Keratinocyte (primary cell): ENCODE results near the gene S100PBP. TPM values are rescaled to one million over a fixed set of nuclear protein-coding genes. Genes with fewer than 3 reads are reported as not detected.

ENCODE experiments used
- DNase-seq: peaks from one replicate; pipeline ENCODE4 v3.0.0-alpha.2; 2011; ENCODE audit warnings: low read depth, missing footprints, low spot score
- FAIRE-seq: peaks from 2 replicates; lab custom pipeline; 2011; peaks lifted over from hg19 to GRCh38; lab: Jason Lieb, UNC
- H2AFZ ChIP-seq: 2 replicates; pipeline ENCODE4 v1.6.0; 2012; ENCODE audit warnings: low read length, control low read depth, inconsistent platforms; ENCODE audit not compliant: control insufficient read depth
- H3K27ac ChIP-seq: 2 replicates; pipeline ENCODE4 v1.5.1; 2011; ENCODE audit warnings: low read length; ENCODE audit not compliant: control insufficient read depth, insufficient read depth
- H3K27me3 ChIP-seq: 3 replicates; pipeline ENCODE4 v1.6.0; 2011; ENCODE audit warnings: low read length; ENCODE audit not compliant: control insufficient read depth, insufficient read depth; ENCODE audit errors: extremely low read depth
- H3K36me3 ChIP-seq, 2 experiments: 2 replicates in 1 of 2; 3 replicates in 1 of 2; pipeline ENCODE4 v1.5.1; 2011; ENCODE audit warnings: low read length in 2 of 2, mild to moderate bottlenecking in 1 of 2; ENCODE audit not compliant: control insufficient read depth in 2 of 2, insufficient read depth in 2 of 2; ENCODE audit errors: extremely low read depth in 1 of 2
- H3K4me1 ChIP-seq: 3 replicates; pipeline ENCODE4 v1.5.1; 2011; ENCODE audit warnings: low read length; ENCODE audit not compliant: control insufficient read depth, insufficient read depth; ENCODE audit errors: extremely low read depth
- H3K4me2 ChIP-seq: 3 replicates; pipeline ENCODE4 v1.6.0; 2011; ENCODE audit warnings: low read depth, low read length; ENCODE audit not compliant: control insufficient read depth, insufficient read depth; ENCODE audit errors: extremely low read depth
- H3K4me3 ChIP-seq, 3 experiments: fragments of 200-600 bp in 1 of 3; sonication (generic) in 1 of 3; 2 replicates in 2 of 3; 3 replicates in 1 of 3; pipeline ENCODE4 v1.5.1; 2011 to 2016; ENCODE audit warnings: low read length in 3 of 3, mild to moderate bottlenecking in 3 of 3, control low read depth in 2 of 3, inconsistent platforms in 1 of 3, low read depth in 1 of 3, mixed read lengths in 1 of 3, mixed run types in 1 of 3, moderate library complexity in 1 of 3; ENCODE audit not compliant: control insufficient read depth in 2 of 3, insufficient read depth in 2 of 3; ENCODE audit errors: extremely low read depth in 1 of 3
- H3K79me2 ChIP-seq: 2 replicates; pipeline ENCODE4 v1.6.0; 2012; ENCODE audit warnings: low read length; ENCODE audit not compliant: control insufficient read depth, insufficient read depth
- H3K9ac ChIP-seq: 3 replicates; pipeline ENCODE4 v1.6.0; 2011; ENCODE audit warnings: low read length; ENCODE audit not compliant: control insufficient read depth, insufficient read depth; ENCODE audit errors: extremely low read depth
- H3K9me1 ChIP-seq: 3 replicates; pipeline ENCODE4 v1.6.0; 2011; ENCODE audit warnings: low read length; ENCODE audit not compliant: control insufficient read depth, insufficient read depth; ENCODE audit errors: extremely low read depth
- H3K9me3 ChIP-seq: 2 replicates; pipeline ENCODE4 v1.5.1; 2012; ENCODE audit warnings: low read depth, low read length; ENCODE audit not compliant: control insufficient read depth
- H4K20me1 ChIP-seq: 3 replicates; pipeline ENCODE4 v1.6.0; 2011; ENCODE audit warnings: low read length; ENCODE audit not compliant: control insufficient read depth, insufficient read depth; ENCODE audit errors: extremely low read depth
- EZH2 ChIP-seq: IDR thresholded peaks from one replicate; pipeline ENCODE4 v1.6.1; 2012; ENCODE audit warnings: inconsistent platforms, mild to moderate bottlenecking, low read length, moderate library complexity
- dilution Hi-C: fragments of 300-500 bp; cut with MboI; formaldehyde crosslinking; loops from one replicate; pipeline ENCODE4 v1.7.0; 2020; ENCODE audit warnings: low sequenced_read_pairs; ENCODE audit not compliant: extremely low pct_ligation_motif_present
- polyA plus RNA-seq, 5 experiments: library from polyadenylated mRNA; depleted of rRNA in 3 of 5; stranded (reverse) in 3 of 5; stranded (forward) in 1 of 5; unstranded in 1 of 5; fragments of >200 nt; gene quantifications; 1 replicate in 1 of 5; 2 replicates in 3 of 5; 3 replicates in 1 of 5; pipeline versions ENCODE4 v1.2.1 to v1.2.3, GENCODE V29; 2011 to 2012; ENCODE audit warnings: missing spikeins in 2 of 5, low read depth in 1 of 5, low replicate concordance in 1 of 5
- TF ChIP-seq, protein P1 (sequence below), 3 experiments: IDR thresholded peaks in 1 of 3; conservative IDR thresholded peaks in 1 of 3; optimal IDR thresholded peaks in 1 of 3; 2 replicates in 2 of 3; 3 replicates in 1 of 3; pipeline versions ENCODE3 to v1.5.1; 2011; ENCODE audit warnings: low read length in 3 of 3, mild to moderate bottlenecking in 3 of 3, moderate library complexity in 2 of 3, control low read depth in 1 of 3, inconsistent platforms in 1 of 3; ENCODE audit not compliant: insufficient read depth in 2 of 3; ENCODE audit errors: extremely low read depth in 1 of 3

Gene S100PBP
- polyA plus RNA-seq, 1 donor (not counting 4 experiments of a cell fraction or from before 2014, with no cell fraction given) = 29.0 TPM

DNA sequence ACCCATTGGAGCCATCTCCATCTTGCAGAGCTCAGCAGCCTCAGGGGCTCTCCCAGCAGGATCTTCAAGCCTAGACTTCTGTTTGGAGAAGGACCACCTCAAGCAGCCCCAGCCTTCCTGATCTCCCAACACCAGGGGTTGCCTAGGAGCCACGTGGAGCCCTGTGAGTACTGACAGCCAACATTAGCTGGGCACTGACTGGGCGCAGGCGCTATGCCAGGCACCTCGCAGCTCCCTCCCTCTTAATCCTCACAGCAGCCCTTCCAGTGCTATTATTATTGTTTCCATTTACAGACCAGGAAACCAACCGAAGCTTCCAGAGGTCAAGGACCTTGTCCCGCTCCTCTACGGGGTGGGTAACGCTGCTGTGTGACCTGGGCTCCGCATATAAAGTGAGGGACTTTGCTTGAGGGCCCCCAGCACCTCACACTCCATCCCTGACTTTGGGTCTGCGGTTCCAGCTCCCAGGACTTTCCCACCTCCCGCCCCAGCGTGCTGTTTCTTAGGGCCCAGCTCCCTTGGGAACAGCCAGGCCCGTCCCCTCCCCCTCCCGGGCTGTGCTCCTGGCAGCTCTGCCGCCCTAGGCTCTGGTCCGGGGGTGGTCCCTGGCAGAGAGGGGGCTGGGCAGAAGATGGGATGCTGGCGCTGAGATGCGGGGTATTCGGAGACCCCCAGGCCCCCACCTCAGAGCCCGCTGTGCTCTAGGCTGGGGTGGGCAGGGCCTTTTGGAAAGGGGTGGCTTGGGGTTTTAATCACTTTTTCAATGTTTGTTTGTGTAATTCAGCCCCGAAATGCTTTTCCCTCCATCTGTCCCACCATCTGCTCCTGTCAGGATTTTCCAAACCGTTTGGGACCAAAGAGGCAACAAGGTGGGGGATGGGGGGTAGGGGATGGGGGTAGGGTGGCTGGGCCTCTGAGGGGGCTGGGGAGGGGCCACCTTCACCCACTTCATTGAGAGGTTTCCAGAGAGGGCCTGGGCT lies 64.7 kb downstream of the S100PBP start:
- no peak overlapping the region for H3K9ac ChIP-seq
- H3K9me3 ChIP-seq = no peaks in the 10 kb centered on the region
- H3K4me3 ChIP-seq = no peak overlapping the region
- H3K4me2 ChIP-seq = no peak overlapping the region
- TF ChIP-seq, protein P1, sequence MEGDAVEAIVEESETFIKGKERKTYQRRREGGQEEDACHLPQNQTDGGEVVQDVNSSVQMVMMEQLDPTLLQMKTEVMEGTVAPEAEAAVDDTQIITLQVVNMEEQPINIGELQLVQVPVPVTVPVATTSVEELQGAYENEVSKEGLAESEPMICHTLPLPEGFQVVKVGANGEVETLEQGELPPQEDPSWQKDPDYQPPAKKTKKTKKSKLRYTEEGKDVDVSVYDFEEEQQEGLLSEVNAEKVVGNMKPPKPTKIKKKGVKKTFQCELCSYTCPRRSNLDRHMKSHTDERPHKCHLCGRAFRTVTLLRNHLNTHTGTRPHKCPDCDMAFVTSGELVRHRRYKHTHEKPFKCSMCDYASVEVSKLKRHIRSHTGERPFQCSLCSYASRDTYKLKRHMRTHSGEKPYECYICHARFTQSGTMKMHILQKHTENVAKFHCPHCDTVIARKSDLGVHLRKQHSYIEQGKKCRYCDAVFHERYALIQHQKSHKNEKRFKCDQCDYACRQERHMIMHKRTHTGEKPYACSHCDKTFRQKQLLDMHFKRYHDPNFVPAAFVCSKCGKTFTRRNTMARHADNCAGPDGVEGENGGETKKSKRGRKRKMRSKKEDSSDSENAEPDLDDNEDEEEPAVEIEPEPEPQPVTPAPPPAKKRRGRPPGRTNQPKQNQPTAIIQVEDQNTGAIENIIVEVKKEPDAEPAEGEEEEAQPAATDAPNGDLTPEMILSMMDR (optimal IDR thresholded peaks at IDR 0.05 in 1 of 3, IDR thresholded peaks at IDR 0.05 in 1 of 3, conservative IDR thresholded peaks at IDR 0.05 in 1 of 3; ENCODE audit: extremely low read depth in 1 of 3, insufficient read depth in 2 of 3, low read length in 3 of 3) = no peak
- no peak for TF ChIP-seq EZH2
- no peak for FAIRE-seq
- H3K27ac ChIP-seq = no peak overlapping the region
- no peaks in the 10 kb centered on the region for H3K79me2 ChIP-seq
- peaks cover 26% of the 10 kb centered on the region for H3K27me3 ChIP-seq
- no peaks in the 10 kb centered on the region for H3K9me1 ChIP-seq
- dilution Hi-C loops = no loop called here
- no peaks in the 10 kb centered on the region for H3K36me3 ChIP-seq
- peaks cover 3% of the 10 kb centered on the region for H4K20me1 ChIP-seq
- no peak overlapping the region for H2AFZ ChIP-seq
- no peak for DNase-seq
- no peaks in the 10 kb centered on the region for H3K4me1 ChIP-seq

DNA sequence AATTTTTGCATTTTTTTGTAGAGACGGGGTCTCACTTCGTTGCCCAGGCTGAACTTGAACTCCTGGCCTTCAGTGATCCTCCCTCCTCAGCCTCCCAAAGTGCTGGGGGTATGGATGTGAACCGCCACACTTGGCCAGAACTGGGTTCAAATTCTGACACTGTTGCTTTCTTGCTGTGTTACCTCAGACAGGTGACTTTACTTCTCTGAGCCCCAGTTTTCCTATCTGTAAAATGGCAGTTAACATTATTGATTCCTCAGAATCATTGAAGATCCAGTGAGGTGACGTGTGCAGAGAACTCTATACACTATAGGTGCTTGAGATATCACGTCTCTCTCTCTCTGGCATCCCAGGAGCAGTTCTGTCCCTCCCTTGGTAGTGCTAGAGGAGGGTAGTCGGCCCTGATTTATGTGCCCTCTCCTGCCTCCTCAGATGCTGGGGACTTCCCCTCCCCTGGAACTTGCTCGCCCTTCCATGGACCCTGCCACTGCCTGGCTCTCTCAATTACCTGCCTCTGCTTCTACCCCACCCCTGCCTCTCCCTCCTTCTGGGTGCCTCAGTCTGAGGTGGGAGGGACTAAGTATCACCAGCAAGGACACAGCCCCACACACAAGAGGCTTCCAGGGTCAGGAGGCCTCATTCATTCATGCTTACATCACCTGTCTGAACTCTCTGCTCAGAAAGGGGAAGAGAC lies 66.0 kb downstream of the S100PBP start:
- dilution Hi-C loops = no loop called here
- Histone ChIP-seq H3K36me3 (no peaks in the 10 kb centered on the region), H3K27me3 (peaks cover 38% of the 10 kb centered on the region), H3K4me2 (no peak overlapping the region), H3K9me3 (no peaks in the 10 kb centered on the region), H3K9ac (no peak overlapping the region), H3K9me1 (no peaks in the 10 kb centered on the region), H3K79me2 (no peaks in the 10 kb centered on the region), H3K27ac (no peak overlapping the region), H3K4me3 (no peak overlapping the region), H2AFZ (no peak overlapping the region), H3K4me1 (no peaks in the 10 kb centered on the region), H4K20me1 (peaks cover 4% of the 10 kb centered on the region)
- DNase-seq = no peak
- TF ChIP-seq, protein P1 (optimal IDR thresholded peaks at IDR 0.05 in 1 of 3, IDR thresholded peaks at IDR 0.05 in 1 of 3, conservative IDR thresholded peaks at IDR 0.05 in 1 of 3; ENCODE audit: extremely low read depth in 1 of 3, insufficient read depth in 2 of 3, low read length in 3 of 3) = no peak
- TF ChIP-seq EZH2 = no peak
- no peak for FAIRE-seq
